NOMO-1 treated with dmso at 0.1 percent for 144 hours (cell line): ENCODE measurements around the gene EVA1A.
"Not testable (repeated sequence)": the region's sequence is repeated elsewhere in the genome, so short reads cannot be mapped to it uniquely, and the experiment has no call there.

Experiments
- DNase-seq: peaks from one replicate; lab custom pipeline; 2025; ENCODE audit not compliant: unreplicated experiment; lab: John Stamatoyannopoulos, UW

The EVA1A gene

DNA sequence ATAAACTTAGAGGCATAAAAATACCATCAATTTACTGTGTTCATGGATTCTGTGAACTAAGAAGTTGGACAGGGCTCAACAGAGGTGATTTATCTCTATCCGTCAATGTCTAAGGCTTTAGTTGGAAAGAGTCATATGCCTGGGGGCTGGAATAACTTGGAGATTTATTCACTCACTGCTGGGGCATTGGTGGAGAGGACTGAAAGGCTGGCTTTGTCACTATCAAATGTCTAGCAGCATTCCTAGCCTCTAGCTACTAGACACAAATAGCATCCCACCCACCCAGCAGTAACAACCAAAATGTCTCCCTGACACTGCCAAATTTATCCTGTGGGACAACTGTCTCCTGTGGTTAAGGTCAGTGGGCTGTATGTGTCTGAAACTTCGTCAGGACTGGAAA, 71.0 kb downstream of the EVA1A start:
- DNase-seq: no peak

DNA sequence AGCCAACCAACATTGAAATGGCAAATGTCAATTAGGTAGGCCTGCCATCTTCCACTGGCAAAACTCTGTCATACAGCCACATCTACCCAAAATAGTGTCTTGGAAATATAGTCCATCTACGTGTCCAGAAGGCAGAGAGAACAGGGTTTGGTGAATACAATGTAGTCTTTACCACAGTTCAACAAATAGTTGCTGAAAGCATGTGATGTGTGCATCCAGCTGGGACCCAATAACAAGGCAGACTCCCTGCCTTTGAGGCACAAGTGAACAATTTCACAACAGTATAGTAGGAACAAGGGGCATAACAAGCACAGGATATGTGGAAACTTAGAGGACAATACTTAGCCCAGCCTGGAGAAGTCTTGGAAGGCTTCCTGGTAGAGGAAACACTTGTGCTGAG, 72.6 kb downstream of the EVA1A start:
- DNase-seq: no peak

DNA sequence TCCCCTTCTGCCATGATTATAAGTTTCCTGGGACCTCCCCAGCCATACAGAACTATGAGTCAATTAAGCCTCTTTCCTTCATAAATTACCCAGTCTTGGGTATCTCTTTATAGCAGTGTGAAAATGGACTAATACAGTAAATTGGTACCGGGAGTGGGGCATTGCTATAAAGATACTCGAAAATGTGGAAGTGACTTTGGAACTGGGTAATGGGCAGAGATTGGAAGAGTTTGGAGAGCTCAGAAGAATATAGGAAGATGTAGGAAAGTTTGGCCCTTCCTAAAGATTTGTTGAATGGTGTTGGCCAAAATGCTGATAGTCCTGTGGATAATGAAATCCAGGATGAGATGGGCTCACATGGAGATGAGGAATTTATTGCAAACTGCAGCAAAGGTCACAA, 74.0 kb downstream of the EVA1A start:
- not testable (repeated sequence) for DNase-seq

DNA sequence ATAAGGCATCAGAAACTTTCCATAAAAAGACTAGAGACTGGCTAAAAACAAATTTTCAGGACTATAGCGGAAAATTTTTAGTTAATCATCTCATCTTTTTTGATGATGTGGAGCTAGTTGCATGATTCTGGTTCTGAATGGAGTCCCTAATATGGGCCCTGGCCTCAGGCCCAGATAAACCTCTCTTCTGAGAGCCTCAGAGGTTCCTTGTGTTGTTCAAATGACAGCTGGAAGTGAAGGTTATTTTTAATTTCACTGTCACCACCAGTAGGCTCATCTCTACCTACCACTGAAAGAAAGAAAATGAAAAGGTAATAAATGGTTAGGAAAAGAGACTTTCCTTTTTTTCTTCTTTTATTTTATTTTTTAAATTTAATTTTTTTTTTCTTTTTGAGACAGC, 75.9 kb downstream of the EVA1A start:
- DNase-seq: no peak

DNA sequence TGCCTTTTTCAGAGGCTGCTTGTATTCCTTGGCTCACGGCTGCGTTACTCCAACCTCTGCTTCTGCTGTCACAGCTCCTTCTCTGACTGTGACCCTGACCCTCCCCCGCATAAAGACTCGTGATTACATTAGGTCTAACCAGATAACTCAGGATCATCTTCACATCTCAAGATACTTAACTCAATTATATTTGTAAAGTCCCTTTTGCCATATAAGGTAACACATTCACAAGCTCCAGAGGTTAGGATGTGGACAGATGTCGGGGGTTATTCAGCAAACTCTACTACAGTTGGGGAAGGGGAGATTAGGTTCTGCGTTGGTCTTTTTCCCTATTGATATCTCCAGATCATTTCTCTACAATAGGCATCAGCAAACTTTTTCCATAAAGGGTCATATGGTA, 76.9 kb downstream of the EVA1A start:
- no peak for DNase-seq

DNA sequence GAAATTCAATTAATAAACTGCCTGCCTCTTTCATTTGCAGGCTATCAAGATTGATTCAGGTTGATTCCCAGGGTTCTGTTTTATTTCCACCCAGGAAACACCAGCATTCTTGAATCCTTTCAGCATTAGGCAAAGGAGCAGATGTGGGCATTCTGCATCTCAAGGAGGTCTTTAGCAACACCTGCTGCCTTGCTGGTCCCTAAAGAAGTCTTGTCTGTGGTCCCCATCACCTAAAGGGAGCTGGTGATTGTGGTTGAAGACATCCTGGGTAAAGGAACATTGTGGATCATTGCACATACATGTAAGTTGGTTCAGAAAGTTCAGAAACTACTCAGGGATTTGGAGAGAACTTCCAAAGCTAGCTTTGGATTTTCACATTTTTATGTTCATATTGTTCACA, 78.3 kb downstream of the EVA1A start:
- DNase-seq: no peak

DNA sequence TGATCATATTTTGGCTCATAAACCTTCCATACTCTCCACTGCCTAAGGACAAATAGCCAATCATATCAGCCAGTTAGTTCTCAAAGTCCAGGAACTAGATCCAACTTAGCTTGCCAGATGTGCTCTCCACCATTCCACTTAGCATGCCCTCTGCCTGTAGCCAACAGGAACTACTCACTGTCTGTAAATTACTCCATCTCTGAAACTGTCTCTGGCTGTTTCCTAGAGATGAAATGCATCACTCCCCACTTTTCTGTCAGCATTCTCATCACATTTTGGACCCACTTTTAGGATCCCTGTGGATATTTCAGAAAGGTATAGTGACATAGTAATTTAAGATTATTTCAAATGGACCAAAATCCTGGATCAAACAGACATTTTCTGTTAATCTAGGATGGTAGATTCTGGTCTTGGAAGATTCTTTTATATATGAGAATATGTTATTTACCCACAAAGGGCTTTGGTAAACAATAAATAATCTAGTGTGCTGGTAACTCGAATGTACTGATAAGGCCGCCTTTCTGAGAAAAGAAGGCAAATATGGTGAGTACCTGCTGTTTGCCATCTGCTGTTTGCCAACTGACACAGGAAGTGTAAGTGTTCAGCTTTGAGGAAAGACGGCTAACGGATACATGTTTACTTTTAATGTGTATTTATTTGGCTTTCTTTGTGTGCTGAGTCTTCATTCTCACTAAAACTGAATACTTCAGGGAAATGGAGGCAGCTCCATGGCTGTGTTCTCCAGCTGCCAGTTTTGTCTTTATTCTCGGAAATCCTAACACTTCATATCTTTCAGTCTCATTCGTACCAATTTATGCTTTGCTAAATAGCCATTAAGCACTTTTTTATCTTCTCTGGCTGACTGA, 79.5 kb downstream of the EVA1A start:
- no peak for DNase-seq

DNA sequence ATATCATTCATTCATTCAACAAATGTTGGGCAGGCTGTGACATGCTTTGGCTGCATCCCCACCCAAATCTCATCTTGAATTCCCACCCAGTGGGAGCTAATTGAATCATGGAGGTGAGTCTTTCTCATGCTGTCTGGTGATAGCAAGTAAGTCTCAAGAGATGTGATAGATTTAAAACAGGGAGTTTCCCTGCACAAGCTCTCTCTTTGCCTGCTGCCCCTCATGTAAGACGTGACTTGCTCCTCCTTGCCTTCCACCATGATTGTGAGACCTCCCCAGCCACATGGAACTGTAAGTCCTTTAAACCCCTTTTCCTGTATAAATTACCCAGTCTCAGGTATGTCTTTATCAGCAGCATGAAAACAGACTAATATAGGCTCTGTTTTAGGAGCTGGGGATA, 83.0 kb downstream of the EVA1A start:
- not testable (repeated sequence) for DNase-seq

DNA sequence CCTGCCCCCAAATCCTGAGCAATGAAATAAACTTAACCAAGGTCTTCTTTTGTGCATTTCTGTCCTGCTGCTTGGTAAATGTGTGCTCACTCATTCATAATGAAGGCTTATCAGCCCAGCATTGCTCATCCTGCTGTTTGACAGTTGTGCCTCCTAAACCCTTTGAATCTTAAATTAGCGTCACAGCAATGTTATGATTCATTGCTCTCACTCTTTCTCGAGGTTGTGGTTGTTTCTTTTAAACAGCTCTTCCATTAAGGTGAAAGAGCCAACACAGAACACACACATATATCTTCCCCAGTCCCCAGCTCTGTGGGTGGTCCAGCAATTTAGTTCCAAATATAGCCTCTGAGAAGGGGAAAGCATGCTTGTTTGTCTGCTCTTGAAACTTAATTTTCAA, 84.0 kb downstream of the EVA1A start:
- DNase-seq: no peak

DNA sequence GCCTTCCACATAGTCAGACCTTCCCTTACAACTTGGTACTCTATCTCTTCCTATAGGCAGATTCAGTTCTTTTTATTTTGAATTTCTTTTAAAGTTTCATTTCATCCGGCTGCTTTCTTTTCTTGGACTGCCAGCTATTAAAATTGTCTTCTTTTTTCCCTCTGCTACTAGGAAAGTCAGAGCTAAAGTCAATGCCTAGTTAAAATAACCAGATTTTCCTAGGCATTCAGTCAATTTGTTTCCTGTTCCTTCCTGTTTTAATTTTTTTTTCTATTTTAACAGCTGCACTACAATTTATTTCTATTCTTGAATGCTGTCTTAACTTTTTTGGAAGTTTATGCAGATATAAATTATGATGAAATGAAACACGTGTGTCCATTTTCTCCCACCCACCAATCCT, 84.8 kb downstream of the EVA1A start:
- no peak for DNase-seq

DNA sequence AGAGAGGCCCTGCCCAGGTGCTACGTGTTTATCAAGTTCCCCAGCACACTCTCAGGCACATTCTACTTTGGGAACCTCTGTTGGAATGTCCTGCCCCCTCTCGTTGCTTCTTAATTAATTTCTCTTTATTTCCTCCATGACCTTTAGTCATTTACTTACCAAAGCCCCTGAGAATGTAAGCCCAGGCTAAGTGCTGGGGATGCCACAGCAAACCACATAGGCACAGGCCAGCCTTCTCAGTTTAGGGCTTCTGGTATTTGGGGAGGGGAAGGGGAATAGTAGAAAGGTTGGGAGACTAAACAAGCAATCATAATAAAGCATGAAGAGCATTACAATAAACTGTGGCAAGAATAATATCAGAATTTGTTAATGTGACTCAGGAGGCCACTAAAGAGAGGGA, 85.7 kb downstream of the EVA1A start:
- no peak for DNase-seq

DNA sequence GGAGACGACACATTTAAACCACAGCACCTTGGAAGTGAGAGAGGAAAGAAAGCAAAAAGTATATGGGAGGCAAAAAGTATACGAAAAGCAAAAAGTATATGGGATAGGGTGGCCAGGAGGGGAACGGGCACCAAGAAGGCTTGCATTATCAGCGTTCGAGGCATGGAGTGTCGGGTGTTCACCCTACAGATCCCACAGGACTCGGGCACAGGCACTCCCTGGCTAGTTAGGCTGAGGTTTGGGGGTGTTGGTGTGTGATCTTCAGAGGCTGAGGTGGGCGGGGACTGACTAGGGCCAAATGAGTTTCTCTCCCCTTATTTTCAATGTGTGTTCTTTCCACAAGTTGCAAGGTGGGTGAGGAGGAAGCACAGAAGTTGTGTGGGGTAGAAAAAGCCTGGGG, 86.6 kb downstream of the EVA1A start:
- no peak for DNase-seq

DNA sequence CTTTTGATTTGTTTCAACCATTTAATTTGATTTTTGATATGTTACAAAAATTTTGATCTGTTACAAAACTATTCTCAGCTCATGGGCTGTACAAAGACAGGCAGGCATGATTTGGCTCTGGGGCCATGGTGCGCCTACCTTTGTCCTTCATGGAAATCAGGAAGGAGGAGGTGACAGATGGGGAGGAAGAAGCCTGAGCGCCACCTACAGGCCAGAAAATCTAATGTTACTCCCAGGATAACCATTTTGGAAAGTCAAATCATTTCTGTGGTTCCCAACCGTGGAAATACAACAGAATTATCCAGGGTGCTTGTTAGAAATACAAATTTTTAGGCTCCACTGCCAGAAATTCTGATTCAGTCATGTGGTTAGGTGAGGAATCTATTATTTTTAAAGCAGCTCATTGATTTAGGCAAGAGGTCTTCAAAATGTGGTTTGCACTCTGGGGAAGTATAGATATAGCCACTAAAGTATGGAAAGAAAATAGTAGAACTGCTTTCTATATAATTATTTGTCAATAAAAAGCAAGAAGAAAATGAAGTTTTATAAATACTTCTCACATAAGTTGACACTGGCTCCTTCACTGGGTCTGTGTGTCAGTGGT, 93.9 kb downstream of the EVA1A start:
- DNase-seq: no peak

DNA sequence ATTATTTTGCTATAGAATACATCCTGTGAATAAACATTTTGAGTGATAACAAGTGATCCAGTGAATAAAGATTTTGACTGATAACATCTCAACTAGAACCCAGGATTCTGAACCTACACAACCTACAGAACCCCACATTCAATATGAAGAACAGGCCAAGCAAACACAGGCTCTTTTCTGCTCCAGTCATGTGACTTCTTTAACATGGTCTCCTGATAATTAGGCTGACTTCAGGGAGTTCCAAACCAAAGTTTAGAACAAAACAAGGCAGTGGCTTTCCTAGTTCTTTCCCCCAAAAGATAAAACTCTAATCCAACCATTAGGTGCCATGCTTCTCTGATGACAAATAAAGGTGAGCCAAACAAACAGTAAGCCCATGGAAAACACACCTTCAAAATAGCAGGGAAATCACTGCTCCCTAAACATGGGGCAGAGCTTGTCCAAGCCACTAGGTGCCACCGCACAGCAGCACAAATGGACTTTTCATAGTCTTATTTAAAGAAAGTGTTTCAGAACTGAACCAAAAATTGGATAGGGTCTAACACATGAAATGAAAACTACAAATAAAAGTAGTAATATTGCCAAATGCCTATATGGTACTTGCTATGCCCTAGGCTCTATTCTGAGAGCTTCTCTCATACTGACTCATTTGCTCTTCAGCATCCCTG, 95.3 kb downstream of the EVA1A start:
- DNase-seq: no peak

DNA sequence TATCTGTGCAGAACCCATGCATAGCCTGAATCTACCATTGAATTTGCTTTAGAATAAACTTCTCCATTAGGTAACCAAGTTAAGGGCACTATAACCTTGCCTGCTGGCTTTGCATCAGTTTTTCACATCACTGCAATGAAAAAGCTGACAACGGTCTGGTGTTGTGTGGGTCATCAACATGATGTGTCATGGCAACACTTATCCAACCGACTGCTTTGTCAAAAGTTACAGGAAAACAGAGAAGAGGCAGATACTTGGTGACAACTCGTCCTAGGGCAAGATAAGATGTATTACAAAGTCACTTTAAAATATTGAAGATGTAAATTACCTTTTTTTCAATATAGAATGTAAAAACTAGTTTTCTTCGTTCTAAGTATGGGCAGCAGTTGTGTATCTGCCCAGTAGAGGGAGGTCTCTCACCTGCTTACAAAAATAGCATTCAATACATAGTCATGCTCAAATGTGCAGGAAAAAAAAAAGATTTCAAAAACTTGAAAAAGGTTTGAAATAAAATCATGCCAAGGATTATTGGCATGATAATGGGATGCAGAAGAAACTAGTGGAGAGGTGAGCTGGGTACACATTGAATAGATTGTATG, 96.3 kb downstream of the EVA1A start:
- DNase-seq: no peak

DNA sequence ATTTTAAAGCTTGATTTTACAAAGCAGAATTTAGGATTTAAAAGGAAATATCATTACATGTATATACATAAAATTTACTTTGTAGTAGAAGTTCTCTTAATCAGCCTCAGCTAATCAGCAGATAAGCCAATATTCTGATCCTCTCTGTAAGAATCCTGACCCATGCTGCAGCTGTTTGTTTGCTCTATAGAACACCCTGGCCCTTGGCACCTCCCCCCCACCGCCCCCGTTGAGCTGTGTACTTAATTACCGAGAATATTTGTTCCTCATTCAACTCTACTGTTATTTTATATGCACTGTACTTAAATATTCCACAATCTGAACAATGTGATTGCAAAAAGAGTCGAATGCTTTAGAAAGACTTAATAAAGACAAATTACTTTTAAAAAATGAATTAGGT, 98.0 kb downstream of the EVA1A start:
- no peak for DNase-seq

DNA sequence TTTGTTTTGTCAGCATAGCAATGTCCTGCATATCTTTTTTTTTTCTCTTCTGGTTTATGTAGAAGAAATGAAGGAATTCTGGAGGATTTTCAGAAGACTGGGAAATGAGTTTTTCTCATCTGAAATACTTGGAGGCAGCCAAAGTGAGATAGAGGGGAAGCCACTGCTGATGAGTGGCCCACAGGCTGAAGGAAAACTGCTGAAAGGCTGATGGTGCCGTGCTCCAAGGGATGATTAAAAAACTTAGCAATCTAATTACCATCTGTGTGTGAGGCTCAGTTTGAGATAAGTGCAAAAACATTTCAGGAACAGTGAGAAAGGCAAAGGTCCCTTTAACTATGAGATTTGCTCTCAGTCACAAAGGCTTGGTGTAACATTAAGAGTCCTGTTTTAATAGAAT, 98.5 kb downstream of the EVA1A start:
- no peak for DNase-seq

DNA sequence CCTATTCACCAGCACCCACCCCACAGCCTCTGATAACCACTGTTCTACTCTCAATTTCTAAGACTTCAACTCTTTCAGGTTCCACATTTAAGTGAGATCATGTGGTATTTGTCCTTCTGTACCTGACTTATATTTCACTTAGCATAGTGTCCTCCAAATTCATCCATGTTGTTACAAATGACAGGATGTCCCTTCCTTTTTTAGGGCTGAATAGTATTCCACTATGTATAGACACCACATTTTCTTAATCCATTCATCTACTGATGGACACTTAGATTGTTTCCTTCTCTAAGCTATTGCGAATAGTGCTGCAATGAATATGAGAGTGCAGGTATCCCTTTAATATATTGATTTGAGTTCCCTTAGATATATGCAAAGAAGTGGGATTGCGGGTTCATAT, 100.1 kb downstream of the EVA1A start:
- no peak for DNase-seq

DNA sequence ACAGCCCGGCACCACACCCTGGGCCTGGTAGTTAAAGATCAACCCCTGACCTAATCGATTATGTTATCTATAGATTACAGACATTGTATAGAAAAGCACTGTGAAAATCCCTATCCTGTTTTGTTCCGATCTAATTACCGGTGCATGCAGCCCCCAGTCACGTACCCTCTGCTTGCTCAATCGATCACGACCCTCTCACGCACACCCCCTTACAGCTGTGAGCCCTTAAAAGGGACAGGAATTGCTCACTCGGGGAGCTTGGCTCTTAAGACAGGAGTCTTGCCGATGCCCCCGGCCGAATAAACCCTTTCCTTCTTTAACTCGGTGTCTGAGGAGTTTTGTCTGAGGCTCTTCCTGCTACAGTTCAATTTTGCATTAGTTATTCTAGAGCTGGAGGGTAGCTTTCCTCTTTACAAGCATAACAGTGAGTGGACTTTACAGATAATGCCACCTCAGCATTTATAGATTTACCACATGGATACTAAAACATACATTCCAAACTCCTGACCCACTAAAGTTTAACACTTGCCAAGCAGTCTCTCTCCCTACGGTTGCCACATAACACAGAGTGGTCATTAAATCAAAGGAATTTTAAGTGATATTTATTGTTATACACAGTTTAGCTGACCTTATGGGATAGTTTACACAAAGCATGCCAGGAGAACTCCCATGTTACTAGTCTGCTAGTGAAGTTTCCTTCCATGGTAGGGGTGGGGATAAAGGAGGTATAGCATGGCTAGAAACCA, 101.0 kb downstream of the EVA1A start:
- DNase-seq: no peak

DNA sequence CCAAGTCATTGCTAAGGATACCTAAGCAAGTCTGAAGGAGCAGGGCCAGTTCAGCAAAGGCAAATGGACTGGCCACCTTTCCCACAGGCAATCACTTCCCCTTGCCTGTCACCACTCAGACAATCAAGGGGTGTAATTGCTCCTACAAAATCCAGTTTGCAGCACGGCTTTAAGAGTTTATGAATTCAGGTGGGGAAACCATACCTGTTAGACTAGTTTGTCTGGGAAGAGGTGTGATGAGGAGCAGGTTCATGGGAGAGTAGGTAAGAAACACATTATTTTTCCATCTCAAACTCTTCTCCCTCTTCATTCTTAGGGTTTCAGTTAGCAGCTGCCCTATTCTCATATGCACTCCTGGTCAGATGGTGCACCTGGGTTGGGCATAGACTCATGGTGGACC, 102.5 kb downstream of the EVA1A start:
- no peak for DNase-seq

DNA sequence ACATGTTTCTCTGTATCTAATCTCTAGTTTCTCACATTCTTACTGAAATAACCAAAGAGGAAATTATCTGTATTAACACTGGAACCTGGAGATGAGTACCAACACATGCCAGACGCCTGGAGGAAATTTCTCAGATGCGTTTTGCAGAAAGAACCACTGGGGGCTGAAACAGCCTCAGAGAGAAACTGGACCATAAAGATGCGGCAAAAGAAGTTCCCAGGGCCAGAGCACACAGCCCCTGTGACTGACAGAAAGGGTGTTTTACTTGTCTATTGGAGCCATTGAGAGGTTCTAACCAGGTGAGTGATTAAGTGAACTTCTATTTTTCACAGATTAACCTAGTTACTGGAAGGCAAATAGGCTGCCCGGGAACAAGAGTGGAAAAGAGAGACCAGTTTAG, 103.9 kb downstream of the EVA1A start:
- DNase-seq: no peak
